HL-60 (cell line): ENCODE results near the gene GP1BB.

ENCODE experiments used
- GABPA ChIP-seq: IDR thresholded peaks from 2 replicates; pipeline ENCODE4 v1.6.1; 2012; ENCODE audit warnings: low read depth
- POLR2AphosphoS5 ChIP-seq: IDR thresholded peaks from 2 replicates; pipeline ENCODE4 v1.6.1; 2012; ENCODE audit warnings: low read depth
- TF ChIP-seq, protein P1 (sequence below): IDR thresholded peaks from 2 replicates; pipeline ENCODE4 v1.6.1; 2012; ENCODE audit warnings: low read depth; ENCODE audit not compliant: insufficient replicate concordance
- TF ChIP-seq, protein P2 (sequence below): IDR thresholded peaks from one replicate; pipeline ENCODE4 v1.5.1; 2011; ENCODE audit warnings: low read length, control low read depth, inconsistent platforms; ENCODE audit not compliant: insufficient read depth

DNA sequence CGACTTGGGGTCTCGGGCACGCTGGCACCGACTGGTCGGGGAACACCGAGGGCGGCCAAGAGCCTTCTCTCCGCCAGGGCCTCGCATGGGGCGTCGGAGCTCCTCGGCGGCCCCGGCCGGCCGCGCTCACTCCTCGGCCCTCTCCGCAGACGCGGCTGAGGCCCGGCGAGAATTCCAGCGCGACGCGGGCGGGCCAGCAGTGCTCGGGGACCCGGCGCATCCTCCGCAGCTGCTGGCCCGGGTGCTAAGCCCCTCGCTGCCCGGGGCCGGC is 42.8 kb downstream of the GP1BB start:
- TF ChIP-seq, protein P1, sequence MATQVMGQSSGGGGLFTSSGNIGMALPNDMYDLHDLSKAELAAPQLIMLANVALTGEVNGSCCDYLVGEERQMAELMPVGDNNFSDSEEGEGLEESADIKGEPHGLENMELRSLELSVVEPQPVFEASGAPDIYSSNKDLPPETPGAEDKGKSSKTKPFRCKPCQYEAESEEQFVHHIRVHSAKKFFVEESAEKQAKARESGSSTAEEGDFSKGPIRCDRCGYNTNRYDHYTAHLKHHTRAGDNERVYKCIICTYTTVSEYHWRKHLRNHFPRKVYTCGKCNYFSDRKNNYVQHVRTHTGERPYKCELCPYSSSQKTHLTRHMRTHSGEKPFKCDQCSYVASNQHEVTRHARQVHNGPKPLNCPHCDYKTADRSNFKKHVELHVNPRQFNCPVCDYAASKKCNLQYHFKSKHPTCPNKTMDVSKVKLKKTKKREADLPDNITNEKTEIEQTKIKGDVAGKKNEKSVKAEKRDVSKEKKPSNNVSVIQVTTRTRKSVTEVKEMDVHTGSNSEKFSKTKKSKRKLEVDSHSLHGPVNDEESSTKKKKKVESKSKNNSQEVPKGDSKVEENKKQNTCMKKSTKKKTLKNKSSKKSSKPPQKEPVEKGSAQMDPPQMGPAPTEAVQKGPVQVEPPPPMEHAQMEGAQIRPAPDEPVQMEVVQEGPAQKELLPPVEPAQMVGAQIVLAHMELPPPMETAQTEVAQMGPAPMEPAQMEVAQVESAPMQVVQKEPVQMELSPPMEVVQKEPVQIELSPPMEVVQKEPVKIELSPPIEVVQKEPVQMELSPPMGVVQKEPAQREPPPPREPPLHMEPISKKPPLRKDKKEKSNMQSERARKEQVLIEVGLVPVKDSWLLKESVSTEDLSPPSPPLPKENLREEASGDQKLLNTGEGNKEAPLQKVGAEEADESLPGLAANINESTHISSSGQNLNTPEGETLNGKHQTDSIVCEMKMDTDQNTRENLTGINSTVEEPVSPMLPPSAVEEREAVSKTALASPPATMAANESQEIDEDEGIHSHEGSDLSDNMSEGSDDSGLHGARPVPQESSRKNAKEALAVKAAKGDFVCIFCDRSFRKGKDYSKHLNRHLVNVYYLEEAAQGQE = no peak
- TF ChIP-seq, protein P2, sequence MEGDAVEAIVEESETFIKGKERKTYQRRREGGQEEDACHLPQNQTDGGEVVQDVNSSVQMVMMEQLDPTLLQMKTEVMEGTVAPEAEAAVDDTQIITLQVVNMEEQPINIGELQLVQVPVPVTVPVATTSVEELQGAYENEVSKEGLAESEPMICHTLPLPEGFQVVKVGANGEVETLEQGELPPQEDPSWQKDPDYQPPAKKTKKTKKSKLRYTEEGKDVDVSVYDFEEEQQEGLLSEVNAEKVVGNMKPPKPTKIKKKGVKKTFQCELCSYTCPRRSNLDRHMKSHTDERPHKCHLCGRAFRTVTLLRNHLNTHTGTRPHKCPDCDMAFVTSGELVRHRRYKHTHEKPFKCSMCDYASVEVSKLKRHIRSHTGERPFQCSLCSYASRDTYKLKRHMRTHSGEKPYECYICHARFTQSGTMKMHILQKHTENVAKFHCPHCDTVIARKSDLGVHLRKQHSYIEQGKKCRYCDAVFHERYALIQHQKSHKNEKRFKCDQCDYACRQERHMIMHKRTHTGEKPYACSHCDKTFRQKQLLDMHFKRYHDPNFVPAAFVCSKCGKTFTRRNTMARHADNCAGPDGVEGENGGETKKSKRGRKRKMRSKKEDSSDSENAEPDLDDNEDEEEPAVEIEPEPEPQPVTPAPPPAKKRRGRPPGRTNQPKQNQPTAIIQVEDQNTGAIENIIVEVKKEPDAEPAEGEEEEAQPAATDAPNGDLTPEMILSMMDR = no peak
- TF ChIP-seq GABPA (no peak), POLR2AphosphoS5 (no peak)
